Trophoblast cell (in vitro differentiated cells and primary cell): Measurements from ENCODE around the gene MOGAT1.

Experiments
- DNase-seq, 2 donors: peaks; one replicate each; pipeline ENCODE4 v3.0.0-alpha.2; 2016
- H2AFZ ChIP-seq: 2 replicates; pipeline ENCODE4 v1.6.1; 2013; ENCODE audit warnings: low read length, moderate library complexity, mild to moderate bottlenecking; ENCODE audit not compliant: insufficient read depth, poor library complexity
- H2AK5ac ChIP-seq: 2 replicates; pipeline ENCODE4 v1.6.1; 2013; ENCODE audit warnings: mild to moderate bottlenecking, low read length
- H2BK120ac ChIP-seq: 2 replicates; pipeline ENCODE4 v1.6.1; 2013; ENCODE audit warnings: low read length, mild to moderate bottlenecking, moderate library complexity; ENCODE audit not compliant: insufficient read depth, poor library complexity
- H2BK12ac ChIP-seq: 2 replicates; pipeline ENCODE4 v1.6.1; 2013; ENCODE audit warnings: mild to moderate bottlenecking, low read length, moderate library complexity
- H2BK5ac ChIP-seq: 2 replicates; pipeline ENCODE4 v1.6.1; 2013; ENCODE audit warnings: low read length, low read depth, moderate library complexity, mild to moderate bottlenecking; ENCODE audit not compliant: poor library complexity
- H3K14ac ChIP-seq: 2 replicates; pipeline ENCODE4 v1.6.1; 2013; ENCODE audit warnings: mild to moderate bottlenecking, low read length
- H3K18ac ChIP-seq: 2 replicates; pipeline ENCODE4 v1.6.1; 2013; ENCODE audit warnings: mild to moderate bottlenecking, low read length
- H3K23ac ChIP-seq: 2 replicates; pipeline ENCODE4 v1.6.1; 2013; ENCODE audit warnings: low read length
- H3K27ac ChIP-seq: 2 replicates; pipeline ENCODE4 v1.5.1; 2013; ENCODE audit warnings: low read depth, mild to moderate bottlenecking, inconsistent platforms, low read length, moderate library complexity
- H3K27me3 ChIP-seq: 2 replicates; pipeline ENCODE4 v1.6.1; 2013; ENCODE audit warnings: inconsistent platforms, mild to moderate bottlenecking, low read length, moderate library complexity; ENCODE audit not compliant: insufficient read depth
- H3K36me3 ChIP-seq, 2 experiments: 1 replicate in 1 of 2; 2 replicates in 1 of 2; pipeline ENCODE4 v1.6.1; 2013; ENCODE audit warnings: low read length in 2 of 2, mild to moderate bottlenecking in 2 of 2, moderate library complexity in 1 of 2; ENCODE audit not compliant: insufficient read depth in 2 of 2, control insufficient read depth in 1 of 2
- H3K4ac ChIP-seq: 2 replicates; pipeline ENCODE4 v1.6.1; 2013; ENCODE audit warnings: low read depth, mild to moderate bottlenecking, low read length, moderate library complexity
- H3K4me1 ChIP-seq, 2 experiments: 1 replicate in 1 of 2; 2 replicates in 1 of 2; pipeline ENCODE4 v1.6.1; 2013; ENCODE audit warnings: low read length in 2 of 2, mild to moderate bottlenecking in 2 of 2, moderate library complexity in 1 of 2; ENCODE audit not compliant: insufficient read depth in 2 of 2, control insufficient read depth in 1 of 2
- H3K4me2 ChIP-seq: 2 replicates; pipeline ENCODE4 v1.6.1; 2013; ENCODE audit warnings: inconsistent platforms, mild to moderate bottlenecking, low read length, moderate library complexity
- H3K4me3 ChIP-seq: 2 replicates; pipeline ENCODE4 v1.5.1; 2013; ENCODE audit warnings: mild to moderate bottlenecking, low read depth, low read length, inconsistent platforms
- H3K79me1 ChIP-seq: one replicate; pipeline ENCODE4 v1.6.1; 2013; ENCODE audit warnings: low read length
- H3K79me2 ChIP-seq: 2 replicates; pipeline ENCODE4 v1.6.1; 2013; ENCODE audit warnings: low read length, mild to moderate bottlenecking; ENCODE audit not compliant: control insufficient read depth, insufficient read depth, poor library complexity
- H3K9ac ChIP-seq: 2 replicates; pipeline ENCODE4 v1.6.1; 2013; ENCODE audit warnings: mild to moderate bottlenecking, low read length
- H3K9me3 ChIP-seq: 2 replicates; pipeline ENCODE4 v1.6.1; 2013; ENCODE audit warnings: low read depth, mild to moderate bottlenecking, control low read depth, inconsistent platforms, low read length; ENCODE audit not compliant: insufficient read depth
- H4K12ac ChIP-seq: 2 replicates; pipeline ENCODE4 v1.6.1; 2013; ENCODE audit warnings: low read depth, mild to moderate bottlenecking, low read length, moderate library complexity
- H4K8ac ChIP-seq: 2 replicates; pipeline ENCODE4 v1.6.1; 2013; ENCODE audit warnings: low read depth, mild to moderate bottlenecking, low read length, moderate library complexity
- H4K91ac ChIP-seq: one replicate; pipeline ENCODE4 v1.6.1; 2013; ENCODE audit warnings: low read depth, mild to moderate bottlenecking, low read length, moderate library complexity
- WGBS: extraction: QIAGEN DNeasy Blood & Tissue Kit; methylation state at CpG from one replicate; pipeline ENCODE4 v1.1.7; 2013; ENCODE audit warnings: missing lambda C conversion rate; ENCODE audit not compliant: insufficient read length, insufficient coverage; ENCODE audit errors: extremely low coverage; 5-methylcytosine and 5-hydroxymethylcytosine counted together

Gene MOGAT1

GRCh38 chr2:222627764-222628163 is 43.7 kb upstream of the MOGAT1 start:
- no peak overlapping the region for H3K4ac ChIP-seq
- no peak overlapping the region for H3K27ac ChIP-seq
- H3K4me3 ChIP-seq: no peak overlapping the region
- H3K14ac ChIP-seq: no peak overlapping the region
- peaks cover 10 to 12% of the 10 kb centered on the region in 2 experiments for H3K36me3 ChIP-seq
- no peaks in the 10 kb centered on the region for H3K79me2 ChIP-seq
- no peak overlapping the region for H2BK5ac ChIP-seq
- no peak overlapping the region for H4K8ac ChIP-seq
- no peak overlapping the region for H4K12ac ChIP-seq
- no peak overlapping the region for H3K18ac ChIP-seq
- no peaks in the 10 kb centered on the region for H3K79me1 ChIP-seq
- no peak overlapping the region for H3K9ac ChIP-seq
- WGBS: no CpG with 5 or more reads among the region's 5 CpGs
- no peaks in the 10 kb centered on the region for H3K27me3 ChIP-seq
- no peak overlapping the region for H4K91ac ChIP-seq
- no peak overlapping the region for H3K23ac ChIP-seq
- H3K9me3 ChIP-seq: no peaks in the 10 kb centered on the region
- H3K4me1 ChIP-seq: no peaks in the 10 kb centered on the region
- no peak overlapping the region for H2AFZ ChIP-seq
- DNase-seq: no peak
- H2AK5ac ChIP-seq: no peak overlapping the region
- no peak overlapping the region for H3K4me2 ChIP-seq
- H2BK120ac ChIP-seq: no peak overlapping the region
- H2BK12ac ChIP-seq: no peak overlapping the region

DNA sequence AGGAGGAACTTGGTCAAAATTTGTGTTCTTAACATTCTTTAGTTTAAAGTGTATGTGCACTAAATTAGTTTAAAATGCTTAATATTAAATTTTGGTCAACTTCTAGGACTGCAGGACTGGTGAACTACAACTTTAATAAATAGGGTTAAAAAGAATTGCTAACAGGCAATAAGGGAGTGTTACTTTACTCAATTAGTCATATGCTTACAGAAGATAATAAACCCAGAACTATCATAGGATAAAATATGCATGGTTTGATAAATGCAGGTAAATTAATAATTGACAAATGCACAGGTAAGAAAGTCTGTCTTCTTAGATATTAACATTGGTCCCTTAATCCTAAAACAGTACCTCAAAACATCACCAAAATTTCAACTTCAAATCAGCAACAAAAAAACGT is 36.2 kb upstream of the MOGAT1 start:
- Histone ChIP-seq H2BK120ac (no peak overlapping the region), H3K4ac (no peak overlapping the region), H3K9ac (no peak overlapping the region), H2BK5ac (no peak overlapping the region), H3K27me3 (no peaks in the 10 kb centered on the region), H3K4me2 (no peak overlapping the region), H3K4me3 (no peak overlapping the region), H3K4me1 (no peaks in the 10 kb centered on the region), H2AFZ (no peak overlapping the region), H3K27ac (no peak overlapping the region), H3K18ac (no peak overlapping the region), H3K9me3 (no peaks in the 10 kb centered on the region), H4K8ac (no peak overlapping the region), H3K36me3 (peaks cover 10 to 14% of the 10 kb centered on the region in 2 experiments), H4K12ac (no peak overlapping the region), H4K91ac (no peak overlapping the region), H2BK12ac (no peak overlapping the region), H3K79me1 (no peaks in the 10 kb centered on the region), H3K14ac (no peak overlapping the region), H3K23ac (no peak overlapping the region), H2AK5ac (no peak overlapping the region), H3K79me2 (no peaks in the 10 kb centered on the region)
- DNase-seq: no peak
- no CpG with 5 or more reads among the region's 1 CpG for WGBS

DNA sequence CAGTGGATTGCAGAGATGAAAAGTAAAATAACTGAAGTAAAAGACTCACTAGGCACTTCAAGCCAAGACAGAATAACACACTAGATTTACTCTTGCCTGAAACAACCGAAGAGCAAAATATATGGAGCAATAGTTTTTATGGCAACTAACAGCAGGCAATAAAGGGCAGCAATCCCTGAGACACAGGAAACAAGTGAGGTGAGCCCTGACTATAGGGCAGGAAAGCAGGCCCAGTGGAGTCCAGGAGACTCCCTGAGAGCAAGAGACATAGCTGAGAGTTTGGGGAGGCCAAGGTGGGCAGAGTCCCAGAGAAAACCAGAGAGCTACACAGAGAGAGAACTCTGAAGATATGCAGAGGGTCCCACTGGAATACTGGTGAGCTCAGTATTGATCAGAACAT is 34.4 kb upstream of the MOGAT1 start:
- DNase-seq: no peak
- Histone ChIP-seq H4K8ac (no peak overlapping the region), H4K12ac (no peak overlapping the region), H3K18ac (no peak overlapping the region), H3K27ac (no peak overlapping the region), H3K79me2 (no peaks in the 10 kb centered on the region), H3K9ac (no peak overlapping the region), H2BK12ac (no peak overlapping the region), H3K4me2 (no peak overlapping the region), H2AK5ac (no peak overlapping the region), H3K4me3 (no peak overlapping the region), H3K14ac (no peak overlapping the region), H3K4me1 (no peaks in the 10 kb centered on the region), H2BK5ac (no peak overlapping the region), H3K23ac (no peak overlapping the region), H3K4ac (no peak overlapping the region), H4K91ac (no peak overlapping the region), H3K27me3 (no peaks in the 10 kb centered on the region), H3K9me3 (no peaks in the 10 kb centered on the region), H3K79me1 (no peaks in the 10 kb centered on the region), H3K36me3 (peaks cover 8 to 10% of the 10 kb centered on the region in 2 experiments), H2AFZ (no peak overlapping the region), H2BK120ac (no peak overlapping the region)
- WGBS: no CpG with 5 or more reads among the region's 1 CpG

DNA sequence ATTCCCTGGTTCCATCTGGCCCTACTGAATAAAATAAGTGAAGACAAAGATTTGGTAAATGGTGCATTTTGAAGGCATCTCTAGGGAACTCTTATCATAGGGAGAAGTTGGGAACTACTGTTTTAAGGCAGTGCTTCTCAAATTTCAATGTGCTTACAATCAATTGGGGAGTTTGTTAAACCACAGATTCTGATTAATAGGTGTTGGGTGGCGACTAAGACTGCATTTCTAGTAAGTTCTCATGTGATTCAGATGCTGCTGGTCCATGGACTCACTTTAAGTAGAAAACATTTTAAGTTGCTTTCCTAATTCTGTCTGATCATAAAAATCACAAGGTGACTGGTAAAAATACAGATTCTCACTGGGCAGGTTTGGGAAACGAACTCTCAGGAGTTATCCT is 30.1 kb upstream of the MOGAT1 start:
- H3K27ac ChIP-seq: no peak overlapping the region
- H4K8ac ChIP-seq: no peak overlapping the region
- H3K4ac ChIP-seq: no peak overlapping the region
- no peak for DNase-seq
- no peaks in the 10 kb centered on the region for H3K79me2 ChIP-seq
- no peak overlapping the region for H2BK5ac ChIP-seq
- peaks cover 4 to 10% of the 10 kb centered on the region in 2 experiments for H3K36me3 ChIP-seq
- no peak overlapping the region for H2AK5ac ChIP-seq
- H3K23ac ChIP-seq: no peak overlapping the region
- H3K9me3 ChIP-seq: no peaks in the 10 kb centered on the region
- no peak overlapping the region for H2BK120ac ChIP-seq
- no peaks in the 10 kb centered on the region for H3K27me3 ChIP-seq
- H2AFZ ChIP-seq: no peak overlapping the region
- H2BK12ac ChIP-seq: no peak overlapping the region
- no CpG with 5 or more reads among the region's 2 CpGs for WGBS
- no peak overlapping the region for H4K91ac ChIP-seq
- H3K4me3 ChIP-seq: no peak overlapping the region
- no peak overlapping the region for H4K12ac ChIP-seq
- no peaks in the 10 kb centered on the region for H3K79me1 ChIP-seq
- no peak overlapping the region for H3K9ac ChIP-seq
- no peaks in the 10 kb centered on the region for H3K4me1 ChIP-seq
- H3K18ac ChIP-seq: no peak overlapping the region
- H3K14ac ChIP-seq: no peak overlapping the region
- no peak overlapping the region for H3K4me2 ChIP-seq
